SK-N-SH (cell line): ENCODE results near the gene RORB. TPM values are rescaled to one million over a fixed set of nuclear protein-coding genes. Genes with fewer than 3 reads are reported as not detected.

ENCODE experiments used
- CTCF ChIA-PET: fragments of 300-600, 350-600 bp; formaldehyde crosslinking; extraction: SDS; loops from one replicate; lab custom pipeline; 2021; lab: Yijun Ruan, JAX
- POLR2A ChIA-PET: fragments of 350-600 bp; sonication (Branson Sonifier 250); formaldehyde crosslinking; extraction: SDS; loops from one replicate; lab custom pipeline; 2020; ENCODE audit warnings: antibody characterized with exemption, inconsistent platforms; lab: Yijun Ruan, JAX
- DNase-seq: peaks from one replicate; pipeline ENCODE4 v3.0.0; 2012
- H2AFZ ChIP-seq: fragments of 200-600 bp; sonication (generic); 2 replicates; pipeline ENCODE4 v1.8.1; 2016; ENCODE audit warnings: antibody characterized with exemption, mild to moderate bottlenecking, low read depth
- H3F3A ChIP-seq: fragments of 200-600 bp; sonication (generic); replicated peaks from 2 replicates; pipeline ENCODE3; 2016; ENCODE audit warnings: antibody characterized with exemption, mild to moderate bottlenecking; ENCODE audit not compliant: insufficient read depth
- H3K27ac ChIP-seq, 2 experiments: fragments of 200-500 bp in 1 of 2; fragments of 200-600 bp in 1 of 2; sonication (Bioruptor generic) in 1 of 2; sonication (generic), shearing (Covaris generic) in 1 of 2; 2 replicates each; pipeline versions ENCODE4 v1.5.1 to v1.6.1; 2014 to 2016; ENCODE audit warnings: low read depth in 2 of 2, inconsistent platforms in 1 of 2, low read length in 1 of 2, mild to moderate bottlenecking in 1 of 2, mixed read lengths in 1 of 2
- H3K27me3 ChIP-seq: fragments of 200-600 bp; sonication (generic), shearing (Covaris generic); 2 replicates; pipeline ENCODE4 v1.6.1; 2016; ENCODE audit warnings: mixed run types; ENCODE audit not compliant: insufficient read depth
- H3K36me3 ChIP-seq, 2 experiments: fragments of 200-500 bp in 1 of 2; fragments of 200-600 bp in 1 of 2; sonication (Bioruptor generic) in 1 of 2; sonication (generic) in 1 of 2; replicated peaks in 1 of 2; 2 replicates each; pipeline versions ENCODE3 to v1.5.1; 2014 to 2016; ENCODE audit warnings: low read length in 1 of 2, mild to moderate bottlenecking in 1 of 2; ENCODE audit not compliant: insufficient read depth in 2 of 2, control insufficient read depth in 1 of 2
- H3K4me1 ChIP-seq, 2 experiments: fragments of 200-500 bp in 1 of 2; fragments of 200-600 bp in 1 of 2; sonication (Bioruptor generic) in 1 of 2; sonication (generic), shearing (Covaris generic) in 1 of 2; 2 replicates each; pipeline versions ENCODE4 v1.5.1 to v1.6.1; 2014 to 2016; ENCODE audit warnings: low read depth in 1 of 2, low read length in 1 of 2, mixed run types in 1 of 2; ENCODE audit not compliant: insufficient read depth in 2 of 2, control insufficient read depth in 1 of 2
- H3K4me2 ChIP-seq: fragments of 200-600 bp; sonication (generic), shearing (Covaris generic); 2 replicates; pipeline ENCODE4 v1.6.1; 2017; ENCODE audit warnings: mixed run types
- H3K4me3 ChIP-seq, 2 experiments: fragments of 200-500 bp in 1 of 2; fragments of 200-600 bp in 1 of 2; sonication (Bioruptor generic) in 1 of 2; sonication (generic), shearing (Covaris generic) in 1 of 2; 2 replicates each; pipeline versions ENCODE4 v1.5.1 to v1.8.1; 2014 to 2016; ENCODE audit warnings: low read depth in 2 of 2, inconsistent platforms in 1 of 2, low read length in 1 of 2, mild to moderate bottlenecking in 1 of 2, mixed read lengths in 1 of 2, moderate library complexity in 1 of 2
- H3K79me2 ChIP-seq: fragments of 200-600 bp; sonication (generic); 2 replicates; pipeline ENCODE4 v1.8.1; 2017; ENCODE audit warnings: mild to moderate bottlenecking; ENCODE audit not compliant: insufficient read depth
- H3K9ac ChIP-seq: fragments of 200-600 bp; sonication (generic); 2 replicates; pipeline ENCODE4 v1.6.1; 2017; ENCODE audit warnings: mixed run types
- H3K9me2 ChIP-seq: fragments of 200-600 bp; sonication (generic); 2 replicates; pipeline ENCODE4 v1.6.1; 2017; ENCODE audit warnings: mixed run types
- H3K9me3 ChIP-seq: fragments of 200-600 bp; sonication (generic); 2 replicates; pipeline ENCODE4 v1.6.1; 2017; ENCODE audit warnings: mixed run types, mild to moderate bottlenecking, moderate library complexity
- H4K20me1 ChIP-seq: fragments of 200-600 bp; sonication (generic); 2 replicates; pipeline ENCODE4 v1.6.1; 2017; ENCODE audit warnings: mild to moderate bottlenecking, mixed run types; ENCODE audit not compliant: insufficient read depth
- ELF1 ChIP-seq: IDR thresholded peaks from 2 replicates; pipeline ENCODE4 v1.4.0; 2012
- EZH2phosphoT487 ChIP-seq: fragments of 200-600 bp; sonication (generic); IDR thresholded peaks from 2 replicates; pipeline ENCODE4 v1.6.1; 2017; ENCODE audit warnings: low read depth, mixed run types, mild to moderate bottlenecking, antibody characterized with exemption, moderate library complexity, borderline replicate concordance
- FOSL2 ChIP-seq: IDR thresholded peaks from 2 replicates; pipeline ENCODE4 v1.4.0; 2012; ENCODE audit warnings: low read depth, mild to moderate bottlenecking, moderate library complexity, borderline replicate concordance
- FOXJ3 ChIP-seq: sonication (generic); formaldehyde crosslinking; IDR thresholded peaks from 2 replicates; pipeline ENCODE4 v1.5.1; 2020; ENCODE audit warnings: mild to moderate bottlenecking, missing genetic modification reagents
- GABPA ChIP-seq: IDR thresholded peaks from 2 replicates; pipeline ENCODE4 v1.4.0; 2012; ENCODE audit warnings: low read depth, mild to moderate bottlenecking
- GATA2 ChIP-seq: sonication (generic); formaldehyde crosslinking; IDR thresholded peaks from 2 replicates; pipeline ENCODE4 v1.5.0; 2020; ENCODE audit warnings: mild to moderate bottlenecking, missing genetic modification reagents
- IRF3 ChIP-seq: fragments of 150-350 bp; IDR thresholded peaks from 2 replicates; pipeline ENCODE4 v1.6.1; 2016; ENCODE audit warnings: mild to moderate bottlenecking, low read depth, low read length
- JUND ChIP-seq: IDR thresholded peaks from 2 replicates; pipeline ENCODE4 v1.4.0; 2012
- MXI1 ChIP-seq: IDR thresholded peaks from 2 replicates; pipeline ENCODE4 v1.6.1; 2012; ENCODE audit warnings: mild to moderate bottlenecking, low read depth, low read length, improper control_type of control experiment
- NFIC ChIP-seq: IDR thresholded peaks from 2 replicates; pipeline ENCODE4 v1.4.0; 2012; ENCODE audit warnings: borderline replicate concordance
- POLR2AphosphoS5 ChIP-seq: IDR thresholded peaks from 2 replicates; pipeline ENCODE4 v1.6.1; 2012; ENCODE audit warnings: low read depth, low read length
- RCOR1 ChIP-seq: fragments of 150-350 bp; IDR thresholded peaks from 2 replicates; pipeline ENCODE4 v1.6.1; 2017; ENCODE audit warnings: antibody characterized with exemption, low read length
- REST ChIP-seq: IDR thresholded peaks from 2 replicates; pipeline ENCODE4 v1.6.1; 2012; ENCODE audit warnings: mild to moderate bottlenecking, low read depth, low read length, moderate library complexity
- RFX5 ChIP-seq: IDR thresholded peaks from 2 replicates; pipeline ENCODE4 v1.6.1; 2012; ENCODE audit warnings: mild to moderate bottlenecking, improper control_type of control experiment, low read length
- RXRA ChIP-seq: IDR thresholded peaks from 2 replicates; pipeline ENCODE4 v1.4.0; 2012; ENCODE audit warnings: low read depth, mild to moderate bottlenecking, borderline replicate concordance
- SMC3 ChIP-seq: IDR thresholded peaks from 2 replicates; pipeline ENCODE4 v1.6.1; 2012; ENCODE audit warnings: low read depth, low read length, improper control_type of control experiment
- TCF12 ChIP-seq: IDR thresholded peaks from 2 replicates; pipeline ENCODE4 v1.4.0; 2012
- TEAD4 ChIP-seq: IDR thresholded peaks from 2 replicates; pipeline ENCODE4 v1.4.0; 2012; ENCODE audit warnings: mild to moderate bottlenecking, borderline replicate concordance; ENCODE audit not compliant: insufficient read depth
- USF2 ChIP-seq: fragments of 150-350 bp; IDR thresholded peaks from 2 replicates; pipeline ENCODE4 v1.6.1; 2017; ENCODE audit warnings: antibody characterized with exemption, low read length, low read depth, borderline replicate concordance
- YY1 ChIP-seq: IDR thresholded peaks from 2 replicates; pipeline ENCODE4 v1.4.0; 2012; ENCODE audit warnings: low read depth, mild to moderate bottlenecking
- whole genome bisulfite sequencing: methylation state at CpG from one replicate; pipeline ENCODE4 v1.1.6; 2017; ENCODE audit warnings: low lambda C conversion rate; 5-methylcytosine and 5-hydroxymethylcytosine counted together
- polyA plus RNA-seq, 3 experiments: library from polyadenylated mRNA; depleted of rRNA; stranded (reverse); fragments of >200 nt; gene quantifications; 2 replicates each; pipeline ENCODE4 v1.2.3, GENCODE V29; 2012

RORB gene
- polyA plus RNA-seq, 1 of the 3 experiments (the other 2 are of a cell fraction) = 0.13 TPM

- H3K4me2 ChIP-seq = no peak overlapping the region
- H3K4me1 ChIP-seq = no peaks in the 10 kb centered on the region
- H3K9ac ChIP-seq = no peak overlapping the region
- no peaks in the 10 kb centered on the region for H3K79me2 ChIP-seq
- H3F3A ChIP-seq = no peaks in the 10 kb centered on the region
- ChIA-PET CTCF (interaction anchor here (0.7 kb wide), 1 partner anchor 180 kb away, joined by 3 read pairs; no protein-coding TSS in a partner anchor), POLR2A (no interaction called here)
- H2AFZ ChIP-seq = no peak overlapping the region
- no peak overlapping the region for H3K4me3 ChIP-seq
- H3K27ac ChIP-seq = no peak overlapping the region
- 48% methylated on average over 6 of the region's 6 CpGs for WGBS
- H3K9me2 ChIP-seq = no peaks in the 10 kb centered on the region
- H4K20me1 ChIP-seq = no peaks in the 10 kb centered on the region
- no peak for DNase-seq
- H3K36me3 ChIP-seq = no peaks in the 10 kb centered on the region
- H3K9me3 ChIP-seq = no peaks in the 10 kb centered on the region
- TF ChIP-seq TCF12 (no peak), JUND (no peak), GATA2 (CRISPR knock-in tag) (no peak), SMC3 (no peak), RXRA (no peak), USF2 (no peak), RFX5 (no peak), NFIC (no peak), IRF3 (no peak), MXI1 (no peak), POLR2AphosphoS5 (no peak), YY1 (no peak), ELF1 (no peak), REST (no peak), GABPA (no peak), FOXJ3 (CRISPR knock-in tag) (no peak), FOSL2 (no peak), RCOR1 (no peak), TEAD4 (no peak), EZH2phosphoT487 (no peak)
- H3K27me3 ChIP-seq = no peaks in the 10 kb centered on the region
Measured at GRCh38 chr9:74478606-74479005, 18.5 kb upstream of the RORB start.
